Activated T-helper 1 cell treated with anti-CD3 and anti-CD28 coated beads, Interleukin-12 subunit alpha, Interleukin-12 subunit beta, Interleukin-2, Interleukin-4 antibody, amounts not matched to agents 30 ng/mL and 10 ng/mL and 1 ng/mL, durations not matched to agents 14 hours and 24 hours and 36 hours (primary cell): ENCODE results near the gene NUP155. TPM values are rescaled to one million over a fixed set of nuclear protein-coding genes. Genes with fewer than 3 reads are reported as not detected.
"Not testable (repeated sequence)": the region's sequence is repeated elsewhere in the genome, so short reads cannot be mapped to it uniquely, and the experiment has no call there.

ENCODE experiments used
- DNase-seq: peaks from one replicate; pipeline ENCODE4 v3.0.0; 2021; ENCODE audit warnings: low spot score
- H3K27ac Mint-ChIP-seq: one replicate; pipeline ENCODE4 v1.8.0; 2021; ENCODE audit warnings: mild to moderate bottlenecking, mixed read lengths
- H3K27me3 Mint-ChIP-seq: one replicate; pipeline ENCODE4 v1.8.0; 2022; ENCODE audit warnings: mild to moderate bottlenecking, moderate library complexity, mixed read lengths; ENCODE audit not compliant: insufficient read depth
- H3K36me3 Mint-ChIP-seq: one replicate; pipeline ENCODE4 v1.8.0; 2021; ENCODE audit warnings: low read depth, mixed read lengths
- H3K4me1 Mint-ChIP-seq: one replicate; pipeline ENCODE4 v1.8.0; 2021; ENCODE audit warnings: low read depth, mixed read lengths
- H3K4me3 Mint-ChIP-seq: one replicate; pipeline ENCODE4 v1.8.0; 2021; ENCODE audit warnings: mild to moderate bottlenecking, moderate library complexity, mixed read lengths
- H3K9me3 Mint-ChIP-seq: one replicate; pipeline ENCODE4 v1.8.0; 2021; ENCODE audit warnings: mixed read lengths
- intact Hi-C: fragments of 100-400 bp; cut with micrococcal nuclease; formaldehyde crosslinking; loops from one replicate; pipeline ENCODE4 v1.15.1; 2024
- total RNA-seq: library from RNA; stranded (reverse); gene quantifications from 2 replicates; pipeline ENCODE4 v1.2.3, GENCODE V29; 2022

NUP155 gene
- total RNA-seq: 72.5 and 82.1 TPM in 2 replicates

DNA sequence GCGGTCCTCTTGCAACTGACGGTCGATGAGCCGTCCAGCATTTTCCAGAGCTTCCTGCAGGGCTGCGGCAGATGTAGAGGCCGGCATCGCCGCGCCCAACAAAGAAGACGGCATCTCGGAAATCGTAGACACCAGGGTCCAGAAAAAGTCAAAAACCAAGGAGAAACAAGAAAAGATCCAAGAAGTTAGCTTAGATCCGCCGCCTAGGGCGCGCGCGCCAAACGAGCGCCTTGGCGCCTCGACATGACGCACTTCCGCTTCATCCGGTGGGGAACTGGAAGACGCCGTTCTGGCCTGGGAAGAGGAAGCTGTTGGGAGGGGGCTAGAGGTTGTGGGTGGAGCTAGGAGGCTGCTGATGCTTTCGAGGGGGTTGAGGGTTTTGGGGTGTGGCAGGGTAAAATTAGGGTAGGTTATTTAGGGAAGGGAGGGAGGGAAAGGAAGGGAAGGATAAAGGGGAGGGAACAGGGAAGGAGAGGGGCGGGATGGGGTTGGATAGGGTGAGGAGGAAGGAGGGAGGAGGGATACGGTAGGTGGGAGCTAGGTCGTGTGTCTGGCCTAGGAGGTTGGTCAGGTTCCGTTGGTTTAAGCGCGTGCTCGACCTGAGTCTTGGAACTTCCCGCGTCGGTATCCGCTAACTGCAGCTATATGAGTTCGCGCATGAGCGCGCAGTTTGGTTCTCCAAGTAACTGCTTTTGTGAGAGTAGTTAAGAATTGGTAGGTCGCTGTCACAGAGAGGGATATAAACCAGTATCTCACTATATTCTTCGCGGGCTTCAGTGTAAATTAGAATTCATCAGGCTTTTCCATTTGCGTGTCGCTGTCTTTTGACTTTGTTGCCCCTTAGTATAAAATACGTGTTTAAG lies at the start of gene NUP155:
Gene NUP155, minus strand, starts transcription at position 243 of the 863 bp plus-strand sequence. Its CDS starts 129 bp downstream, at position 114.
- DNase-seq: peak; percentile 87
- intact Hi-C loops: loop anchor here (1.0 to 5.0 kb wide), 8 partner anchors 8 to 1219 kb away; partner anchors contain the start of genes CPLANE1, LMBRD2, NADK2 and NIPBL
- peaks cover 37% of the 10 kb centered on the region for H3K4me1 Mint-ChIP-seq
- peak within 1 kb of the TSS; percentile 97 for H3K27ac Mint-ChIP-seq
- peak within 1 kb of the TSS; percentile 94 for H3K4me3 Mint-ChIP-seq
- H3K27me3 Mint-ChIP-seq: no peaks in the 10 kb centered on the region
- no peaks in the 10 kb centered on the region for H3K9me3 Mint-ChIP-seq
- H3K36me3 Mint-ChIP-seq: peaks cover 4% of the 10 kb centered on the region

DNA sequence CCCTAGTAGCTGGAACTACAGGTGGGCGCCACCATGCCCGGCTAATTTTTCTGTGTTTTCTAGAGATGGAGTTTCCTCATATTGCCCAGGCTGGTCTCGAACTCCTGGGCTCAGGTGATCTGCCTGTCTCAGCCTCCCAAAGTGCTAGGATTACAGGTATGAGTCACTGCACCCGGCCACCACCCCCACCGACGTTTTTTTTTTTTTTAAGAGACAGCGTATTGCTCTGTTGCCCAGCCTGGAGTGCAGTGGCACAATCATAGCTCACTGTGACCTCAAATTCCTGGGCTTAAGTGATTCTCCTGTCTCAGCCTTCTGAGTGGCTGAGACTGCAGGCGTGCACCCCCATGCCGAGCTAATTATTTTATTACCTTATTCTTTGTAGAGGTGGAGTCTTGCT lies 46.4 kb upstream of the NUP155 start:
- no peak overlapping the region for H3K27ac Mint-ChIP-seq
- no peaks in the 10 kb centered on the region for H3K27me3 Mint-ChIP-seq
- no peak for DNase-seq
- intact Hi-C loops: no loop called here
- H3K4me1 Mint-ChIP-seq: peaks cover 9% of the 10 kb centered on the region
- H3K36me3 Mint-ChIP-seq: peaks cover 13% of the 10 kb centered on the region
- no peak overlapping the region for H3K4me3 Mint-ChIP-seq
- H3K9me3 Mint-ChIP-seq: no peaks in the 10 kb centered on the region

DNA sequence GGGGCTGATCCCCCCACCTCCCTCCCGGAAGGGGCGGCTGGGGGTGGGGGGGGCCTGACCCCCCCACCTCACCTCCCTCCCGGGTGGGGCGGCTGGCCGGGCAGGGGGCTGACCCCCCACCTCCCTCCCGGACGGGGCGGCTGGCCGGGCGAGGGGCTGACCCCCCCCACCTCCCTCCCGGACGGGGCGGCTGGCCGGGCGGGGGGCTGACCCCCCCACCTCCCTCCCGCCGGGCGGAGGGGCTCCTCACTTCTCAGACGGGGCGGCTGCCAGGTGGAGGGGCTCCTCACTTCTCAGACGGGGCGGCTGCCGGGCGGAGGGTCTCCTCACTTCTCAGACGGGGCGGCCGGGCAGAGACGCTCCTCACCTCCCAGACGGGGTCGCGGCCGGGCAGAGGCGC lies 44.5 kb upstream of the NUP155 start:
- DNase-seq, H3K27me3 Mint-ChIP-seq, H3K36me3 Mint-ChIP-seq, H3K9me3 Mint-ChIP-seq, H3K4me3 Mint-ChIP-seq, H3K4me1 Mint-ChIP-seq, intact Hi-C loops, H3K27ac Mint-ChIP-seq: not testable (repeated sequence)

GRCh38 chr5:37412515-37412914 lies 41.6 kb upstream of the NUP155 start:
- H3K4me1 Mint-ChIP-seq: no peaks in the 10 kb centered on the region
- H3K27me3 Mint-ChIP-seq: no peaks in the 10 kb centered on the region
- H3K36me3 Mint-ChIP-seq: peaks cover 5% of the 10 kb centered on the region
- no peak overlapping the region for H3K27ac Mint-ChIP-seq
- intact Hi-C loops: loop anchor here (2.0 to 5.0 kb wide), 2 partner anchors 310 to 424 kb away; no protein-coding TSS in a partner anchor
- H3K4me3 Mint-ChIP-seq: no peak overlapping the region
- no peak for DNase-seq
- no peaks in the 10 kb centered on the region for H3K9me3 Mint-ChIP-seq

GRCh38 chr5:37400501-37400900 lies 29.6 kb upstream of the NUP155 start:
- peaks cover 14% of the 10 kb centered on the region for H3K36me3 Mint-ChIP-seq

DNA sequence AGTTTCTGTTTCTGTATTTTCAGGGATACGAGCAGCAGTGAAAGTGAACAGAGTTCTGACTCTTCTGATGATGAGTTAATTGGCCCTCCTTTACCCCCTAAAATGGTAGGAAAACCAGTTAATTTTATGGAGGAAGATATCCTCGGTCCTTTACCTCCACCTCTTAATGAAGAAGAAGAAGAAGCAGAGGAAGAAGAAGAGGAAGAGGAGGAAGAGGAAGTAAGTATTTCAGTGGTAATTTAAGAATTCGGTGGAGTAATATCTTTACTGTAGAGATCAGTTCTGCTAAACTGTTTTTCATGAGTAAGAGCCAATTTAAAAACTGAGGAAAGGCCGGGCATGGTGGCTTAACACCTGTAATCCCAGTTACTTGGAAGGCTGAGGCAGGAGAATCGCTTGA lies 25.4 kb upstream of the NUP155 start:
- DNase-seq: no peak
- Mint-ChIP-seq H3K36me3 (peaks cover 23% of the 10 kb centered on the region), H3K27ac (no peak overlapping the region), H3K4me3 (no peak overlapping the region), H3K9me3 (no peaks in the 10 kb centered on the region), H3K4me1 (no peaks in the 10 kb centered on the region), H3K27me3 (no peaks in the 10 kb centered on the region)
- intact Hi-C loops: no loop called here

More at GRCh38 chr5:37400501-37400900, 29.6 kb upstream of the NUP155 start:
- Mint-ChIP-seq H3K9me3 (no peaks in the 10 kb centered on the region), H3K27me3 (no peaks in the 10 kb centered on the region), H3K4me1 (no peaks in the 10 kb centered on the region), H3K4me3 (no peak overlapping the region), H3K27ac (no peak overlapping the region)
- no peak for DNase-seq
- intact Hi-C loops: no loop called here

DNA sequence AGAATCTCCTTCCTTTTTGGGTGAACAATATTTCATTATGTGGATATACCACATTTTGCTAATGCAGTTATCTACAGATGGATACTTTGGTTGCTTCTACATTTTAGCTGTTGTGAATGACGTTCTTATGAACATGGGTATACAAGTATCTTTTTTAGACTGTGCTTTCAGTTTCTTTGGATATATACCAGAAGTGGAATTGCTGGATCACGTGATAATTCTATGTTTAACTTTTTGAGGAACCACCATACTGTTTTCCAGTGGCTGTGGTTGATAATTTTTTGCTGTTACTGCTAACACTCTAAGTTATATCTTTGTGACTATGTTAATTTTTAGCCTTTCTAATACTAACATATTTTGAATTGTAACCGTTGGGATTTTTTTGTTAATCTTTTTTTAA lies 20.7 kb upstream of the NUP155 start:
- no peak overlapping the region for H3K4me3 Mint-ChIP-seq
- no peak for DNase-seq
- intact Hi-C loops: no loop called here
- H3K4me1 Mint-ChIP-seq: peaks cover 6% of the 10 kb centered on the region
- H3K9me3 Mint-ChIP-seq: no peaks in the 10 kb centered on the region
- no peak overlapping the region for H3K27ac Mint-ChIP-seq
- no peaks in the 10 kb centered on the region for H3K27me3 Mint-ChIP-seq
- peaks cover 19% of the 10 kb centered on the region for H3K36me3 Mint-ChIP-seq

DNA sequence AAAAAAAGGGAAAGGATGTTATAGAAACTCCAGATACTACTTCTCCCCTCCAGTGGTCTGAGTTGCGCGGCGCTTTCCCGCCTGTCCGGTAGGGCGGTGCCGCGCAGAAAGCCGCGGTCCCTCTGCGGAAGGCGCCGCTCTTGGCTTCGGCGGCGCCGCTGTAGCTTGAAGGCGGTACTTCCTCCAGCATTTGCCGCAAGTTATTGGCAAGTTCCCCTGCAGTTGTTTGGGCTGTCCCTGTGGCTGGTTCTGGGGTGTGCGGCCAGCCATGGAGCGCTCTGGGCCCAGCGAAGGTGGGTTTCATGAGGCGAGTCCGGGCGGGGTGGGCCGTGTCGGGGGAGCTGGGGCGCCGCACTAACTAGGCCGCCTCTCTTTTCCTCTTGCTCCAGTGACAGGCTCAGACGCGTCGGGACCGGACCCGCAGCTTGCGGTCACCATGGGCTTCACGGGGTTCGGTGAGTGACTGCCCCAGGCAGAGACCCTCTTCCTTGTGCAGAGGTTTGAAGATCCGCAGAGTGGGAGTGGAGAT lies 8.3 kb upstream of the NUP155 start, which contains the start of gene WDR70:
Gene WDR70, plus strand, starts transcription at position 219 of the 529 bp plus-strand sequence. Its CDS starts 50 bp downstream, at position 269.
- peaks cover 13% of the 10 kb centered on the region for H3K36me3 Mint-ChIP-seq
- intact Hi-C loops: loop anchor here (1.0 to 2.0 kb wide), 2 partner anchors 8 to 344 kb away; partner anchors contain the start of gene NUP155

GRCh38 chr5:37378066-37378465 lies 7.2 kb upstream of the NUP155 start:
- peak overlapping the region; percentile 66 for H3K4me3 Mint-ChIP-seq
- not testable (repeated sequence) for H3K9me3 Mint-ChIP-seq, H3K36me3 Mint-ChIP-seq, H3K27ac Mint-ChIP-seq, H3K27me3 Mint-ChIP-seq, DNase-seq
- intact Hi-C loops: loop anchor here (2.0 kb wide), 1 partner anchor 345 kb away; no protein-coding TSS in a partner anchor
- H3K4me1 Mint-ChIP-seq: peaks cover 14% of the 10 kb centered on the region

More for the DNA sequence above, 8.3 kb upstream of the NUP155 start, which contains the start of gene WDR70:
- not testable (repeated sequence) for H3K27me3 Mint-ChIP-seq, H3K9me3 Mint-ChIP-seq
- Mint-ChIP-seq H3K4me3 (peak within 1 kb of the TSS; percentile 95), H3K4me1 (peaks cover 14% of the 10 kb centered on the region), H3K27ac (peak within 1 kb of the TSS; percentile 79)
- peak; percentile 77 for DNase-seq

DNA sequence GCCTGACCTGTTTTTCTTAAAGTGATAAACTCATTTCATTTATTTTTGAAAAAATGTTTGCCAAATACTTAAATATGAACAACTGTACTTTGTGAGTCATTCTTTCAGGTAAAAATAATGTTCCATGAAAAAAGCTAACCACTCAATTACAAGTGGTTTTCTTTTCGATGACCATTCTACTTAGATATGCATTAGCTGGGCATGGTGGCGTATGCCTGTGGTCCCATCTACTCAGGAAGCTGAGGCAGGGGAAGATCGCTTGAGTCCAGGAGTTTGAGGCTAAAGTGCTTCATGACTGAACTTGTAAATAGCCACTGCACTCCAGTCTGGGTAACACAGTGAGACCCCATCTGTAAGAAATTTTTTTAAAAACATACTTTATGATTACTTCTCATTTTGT lies 4.2 kb upstream of the NUP155 start:
- intact Hi-C loops: no loop called here
- H3K9me3 Mint-ChIP-seq: no peaks in the 10 kb centered on the region
- H3K36me3 Mint-ChIP-seq: no peaks in the 10 kb centered on the region
- no peaks in the 10 kb centered on the region for H3K27me3 Mint-ChIP-seq
- DNase-seq: no peak
- H3K4me1 Mint-ChIP-seq: peaks cover 19% of the 10 kb centered on the region
- no peak overlapping the region for H3K27ac Mint-ChIP-seq
- no peak overlapping the region for H3K4me3 Mint-ChIP-seq

GRCh38 chr5:37370550-37370863 lies 399 bp downstream of the NUP155 start:
- no peaks in the 10 kb centered on the region for H3K27me3 Mint-ChIP-seq
- H3K9me3 Mint-ChIP-seq: no peaks in the 10 kb centered on the region
- H3K4me1 Mint-ChIP-seq: peaks cover 41% of the 10 kb centered on the region
- intact Hi-C loops: loop anchor here (2.0 to 5.0 kb wide), 5 partner anchors 122 to 1218 kb away; partner anchors contain the start of genes CPLANE1, LMBRD2, NADK2 and SKP2
- H3K36me3 Mint-ChIP-seq: peaks cover 7% of the 10 kb centered on the region
- H3K4me3 Mint-ChIP-seq: peak overlapping the region; percentile 94
- no peak for DNase-seq
- H3K27ac Mint-ChIP-seq: peak overlapping the region; percentile 97

DNA sequence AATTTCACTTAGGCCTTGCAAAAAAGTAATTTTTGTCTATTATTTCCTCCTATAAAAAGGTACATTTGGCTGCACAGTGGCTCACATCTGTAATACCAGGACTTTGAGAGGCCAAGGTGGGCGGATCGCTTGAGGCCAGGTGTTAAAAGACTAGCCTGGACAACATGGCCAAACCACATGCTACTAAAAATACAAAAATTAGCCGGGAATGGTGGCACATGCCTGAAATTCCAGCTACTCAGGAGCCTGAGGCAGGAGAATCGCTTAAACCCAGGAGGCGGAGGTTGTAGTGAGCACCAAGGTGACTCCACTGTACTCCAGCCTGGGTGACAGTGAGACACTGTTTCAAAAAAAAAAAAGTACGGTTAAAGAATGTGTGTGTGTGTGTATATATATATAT lies 15.7 kb downstream of the NUP155 start:
- no peak overlapping the region for H3K27ac Mint-ChIP-seq
- DNase-seq: no peak
- intact Hi-C loops: no loop called here
- no peaks in the 10 kb centered on the region for H3K4me1 Mint-ChIP-seq
- no peak overlapping the region for H3K4me3 Mint-ChIP-seq
- H3K36me3 Mint-ChIP-seq: peaks cover 11% of the 10 kb centered on the region
- no peaks in the 10 kb centered on the region for H3K9me3 Mint-ChIP-seq
- H3K27me3 Mint-ChIP-seq: no peaks in the 10 kb centered on the region

GRCh38 chr5:37342741-37343140 lies 28.2 kb downstream of the NUP155 start:
- H3K9me3 Mint-ChIP-seq, H3K27me3 Mint-ChIP-seq, H3K27ac Mint-ChIP-seq, H3K4me1 Mint-ChIP-seq, H3K4me3 Mint-ChIP-seq, DNase-seq: not testable (repeated sequence)
- H3K36me3 Mint-ChIP-seq: peaks cover 35% of the 10 kb centered on the region
- intact Hi-C loops: loop anchor here (5.0 kb wide), 1 partner anchor 40 kb away; no protein-coding TSS in a partner anchor
